Kidney (tissue), 14 donors: ENCODE measurements around the gene BIRC5. TPM values are rescaled to one million over a fixed set of nuclear protein-coding genes. Genes with fewer than 3 reads are reported as not detected.

ENCODE experiments used
- DNase-seq, 5 donors: peaks; one replicate each; pipeline ENCODE4 v3.0.0-alpha.2; 2013 to 2020
- FAIRE-seq: peaks from 2 replicates; lab custom pipeline; 2012; peaks lifted over from hg19 to GRCh38; lab: Jason Lieb, UNC
- H3K27ac ChIP-seq, 2 donors: one replicate each; pipeline ENCODE4 v1.7.0; 2013; ENCODE audit warnings: low read depth in 2 of 2, low read length in 2 of 2, inconsistent platforms in 1 of 2
- H3K27me3 ChIP-seq: one replicate; pipeline ENCODE4 v1.7.1; 2013; ENCODE audit warnings: low read length, inconsistent platforms; ENCODE audit not compliant: control insufficient read depth, insufficient read depth
- H3K36me3 ChIP-seq, 3 donors: one replicate each; pipeline versions ENCODE4 v1.7.0 to v1.7.1; 2013; ENCODE audit warnings: low read length in 3 of 3, control low read depth in 1 of 3, inconsistent platforms in 1 of 3; ENCODE audit not compliant: insufficient read depth in 3 of 3, control insufficient read depth in 2 of 3
- H3K4me1 ChIP-seq, 3 donors: one replicate each; pipeline versions ENCODE4 v1.7.0 to v1.7.1; 2013; ENCODE audit warnings: low read length in 3 of 3, inconsistent platforms in 1 of 3, low read depth in 1 of 3; ENCODE audit not compliant: control insufficient read depth in 2 of 3, insufficient read depth in 2 of 3
- H3K4me3 ChIP-seq, 3 donors: one replicate each; pipeline versions ENCODE4 v1.7.0 to v1.8.1; 2013; ENCODE audit warnings: low read length in 3 of 3, control low read depth in 1 of 3, inconsistent platforms in 1 of 3
- H3K9ac ChIP-seq, 3 donors: one replicate each; pipeline versions ENCODE4 v1.7.0 to v1.7.1; 2013; ENCODE audit warnings: low read length in 3 of 3, control low read depth in 1 of 3, inconsistent platforms in 1 of 3
- H3K9me3 ChIP-seq, 3 donors: one replicate each; pipeline versions ENCODE4 v1.7.0 to v1.7.1; 2013; ENCODE audit warnings: low read length in 3 of 3, control low read depth in 1 of 3, inconsistent platforms in 1 of 3; ENCODE audit not compliant: control insufficient read depth in 2 of 3, insufficient read depth in 1 of 3
- CTCF ChIP-seq: IDR thresholded peaks from 3 replicates; pipeline ENCODE4 v1.5.1; 2012; ENCODE audit warnings: mild to moderate bottlenecking, moderate library complexity, borderline replicate concordance; ENCODE audit not compliant: insufficient read depth; ENCODE audit errors: extremely low read depth
- intact Hi-C: fragments of 100-400 bp; cut with DNase I; formaldehyde crosslinking; loops from one replicate; pipeline ENCODE4 v1.11.1; 2022
- polyA plus RNA-seq: library from polyadenylated mRNA; stranded (reverse); fragments of 350-450 nt; fragmentation: Illumina TruSeq; extraction: RNeasy Lipid Tissue Mini Kit (QIAGEN cat#74804); gene quantifications from one replicate; pipeline ENCODE4 v1.2.3, GENCODE V29; 2014; ENCODE audit warnings: low read depth, low replicate concordance; ENCODE audit not compliant: insufficient read depth
- total RNA-seq: library from RNA; stranded (reverse); fragmentation: NEBNext Ultra II Directional; extraction: Animal tissue kit (Norgen Biotek cat#: 25700); gene quantifications from one replicate; pipeline ENCODE4 v1.2.1, GENCODE V29; 2021
- donor health status: control.
- donor health status: control.
- donor health status: control.
- donor health status: control.
- donor health status: control.
- donor health status: DM: yes; HTN: yes; CAD: no.
- donor health status: Normal renal cell carcinoma (clear cell type).

Gene BIRC5
- total and polyA plus RNA-seq, 2 donors from 2014 or later: 0.26 to 1.7 TPM

- intact Hi-C loops: no loop called here
- H3K4me1 ChIP-seq: no peaks in the 10 kb centered on the region
- DNase-seq (peak in 1 of 5 donors; percentile 65), FAIRE-seq (no peak)
- H3K9ac ChIP-seq: no peak overlapping the region
- H3K36me3 ChIP-seq: no peaks in the 10 kb centered on the region
- H3K4me3 ChIP-seq: no peak overlapping the region
- H3K27ac ChIP-seq: no peak overlapping the region
- H3K9me3 ChIP-seq: no peaks in the 10 kb centered on the region
- no peaks in the 10 kb centered on the region for H3K27me3 ChIP-seq
- TF ChIP-seq CTCF: no peak
Observed at GRCh38 chr17:78226759-78227454, 12.9 kb downstream of the BIRC5 start.

- no peak overlapping the region for H3K27ac ChIP-seq
- no peak for TF ChIP-seq CTCF
- H3K9ac ChIP-seq: no peak overlapping the region
- H3K9me3 ChIP-seq: no peaks in the 10 kb centered on the region
- intact Hi-C loops: no loop called here
- no peak overlapping the region for H3K4me3 ChIP-seq
- DNase-seq (no peak), FAIRE-seq (no peak)
- no peaks in the 10 kb centered on the region for H3K4me1 ChIP-seq
- H3K36me3 ChIP-seq: no peaks in the 10 kb centered on the region
- H3K27me3 ChIP-seq: no peaks in the 10 kb centered on the region
Observed at GRCh38 chr17:78227455-78227916, 13.4 kb downstream of the BIRC5 start.

GRCh38 chr17:78228176-78228575 lies 14.1 kb downstream of the BIRC5 start:
- no peak for TF ChIP-seq CTCF
- H3K4me1 ChIP-seq: no peaks in the 10 kb centered on the region
- no peak overlapping the region for H3K27ac ChIP-seq
- H3K9ac ChIP-seq: no peak overlapping the region
- no peaks in the 10 kb centered on the region for H3K36me3 ChIP-seq
- no peaks in the 10 kb centered on the region for H3K9me3 ChIP-seq
- intact Hi-C loops: no loop called here
- no peak for FAIRE-seq
- H3K27me3 ChIP-seq: peaks cover 2% of the 10 kb centered on the region
- no peak for DNase-seq
- H3K4me3 ChIP-seq: no peak overlapping the region
